Nucleus accumbens (tissue), 56 donors: ENCODE data around the gene LCN1.
"Not testable (repeated sequence)": the region's sequence is repeated elsewhere in the genome, so short reads cannot be mapped to it uniquely, and the experiment has no call there.

ENCODE experiments used
- DNase-seq, 56 donors: peaks; one replicate each; lab custom pipeline; 2025; lab: John Stamatoyannopoulos, UW

The LCN1 gene

DNA sequence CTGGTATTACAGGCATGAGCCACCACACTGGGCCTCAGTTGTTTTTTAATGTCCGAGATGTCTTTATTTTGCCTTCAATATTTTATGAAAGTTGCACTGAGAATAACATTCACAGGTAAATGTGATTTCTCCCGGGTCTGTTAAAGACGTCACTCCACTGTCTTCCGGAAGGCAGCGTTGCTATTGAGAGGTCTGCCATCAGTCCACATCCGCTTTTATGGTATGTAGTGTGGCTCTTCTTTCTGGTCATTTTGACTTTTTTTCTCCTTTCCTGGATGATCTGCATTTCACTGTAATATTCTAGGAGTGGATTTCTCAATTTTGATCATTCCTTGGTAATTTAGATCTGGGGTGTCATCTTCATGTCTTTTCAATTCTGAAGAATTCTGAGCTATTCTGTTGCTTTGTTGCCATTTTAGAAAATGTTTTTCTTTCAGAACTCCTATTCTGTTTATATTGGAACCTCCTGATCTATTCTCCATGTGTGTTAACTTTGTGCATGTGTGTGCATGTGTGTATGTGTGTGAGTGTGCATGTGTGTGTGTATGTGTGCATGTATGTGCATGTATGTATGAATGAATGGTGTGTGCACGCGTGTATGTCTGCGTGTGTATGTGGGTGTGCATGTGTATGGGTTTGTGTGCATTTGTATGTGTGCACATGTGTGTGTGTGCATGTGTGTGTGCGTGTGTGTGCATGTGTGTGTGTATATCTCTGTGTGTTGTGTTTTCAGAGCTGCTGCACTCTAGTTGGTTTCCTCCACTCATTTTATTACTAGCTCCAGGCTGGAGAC, 1.9 kb upstream of the LCN1 start:
- no peak for DNase-seq

DNA sequence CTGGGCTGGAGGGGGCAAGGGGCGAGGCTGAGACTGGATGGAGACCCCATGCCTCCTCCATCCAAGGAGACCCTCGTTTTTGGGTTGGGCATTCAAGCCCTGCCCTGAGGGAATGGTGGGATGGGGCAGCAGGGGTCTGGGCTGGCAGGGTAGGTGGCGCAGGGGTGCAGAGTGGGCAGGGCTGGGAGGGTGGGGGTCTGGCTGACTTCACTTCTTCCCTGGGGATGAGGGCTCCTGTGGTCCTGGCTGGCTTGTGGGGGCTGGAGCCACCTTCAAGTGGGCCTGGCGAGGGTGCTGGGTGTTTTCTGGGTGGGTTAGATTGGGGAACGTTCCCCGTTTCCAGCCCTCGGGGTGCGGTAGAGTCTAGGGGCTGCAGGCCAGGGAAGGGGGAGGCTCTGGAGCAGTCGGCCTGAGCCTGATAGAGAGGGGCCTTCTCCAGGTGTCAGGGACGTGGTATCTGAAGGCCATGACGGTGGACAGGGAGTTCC, 412 bp downstream of the LCN1 start:
- DNase-seq: no peak

DNA sequence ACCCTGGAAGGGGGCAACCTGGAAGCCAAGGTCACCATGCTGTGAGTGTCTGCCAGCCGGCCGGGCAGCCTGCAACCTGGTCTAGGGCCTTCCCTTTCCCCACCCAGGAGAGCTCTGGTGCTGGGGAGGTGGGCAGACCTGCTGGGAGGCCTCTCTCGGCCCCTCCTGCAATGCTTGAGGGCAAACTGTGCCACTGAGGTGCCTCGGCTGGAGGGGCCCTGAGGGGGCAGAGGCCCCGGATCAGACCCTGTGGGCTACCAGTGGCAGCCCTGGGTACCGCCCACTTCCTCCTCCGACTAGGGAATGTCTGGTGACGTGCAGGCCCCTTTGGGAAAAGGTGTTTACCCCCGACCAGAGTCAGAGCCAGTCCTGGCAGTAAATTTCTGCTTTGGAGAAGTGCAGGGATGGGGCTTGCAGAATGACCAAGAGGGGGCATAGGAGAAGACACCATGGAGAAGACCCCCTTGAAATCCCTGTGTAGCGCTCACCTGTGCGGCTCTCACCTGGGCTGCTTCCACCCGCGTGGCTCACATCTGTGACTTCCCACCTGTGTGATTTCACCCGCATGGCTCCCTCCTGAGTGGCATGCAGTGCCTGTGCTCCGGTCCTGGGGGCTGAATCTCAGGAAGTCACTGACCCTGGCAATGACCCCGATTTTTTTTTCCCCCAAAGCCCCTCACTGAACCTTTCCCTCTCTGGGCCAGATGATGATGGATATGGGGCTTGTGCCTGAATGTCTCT, 1.1 kb downstream of the LCN1 start:
- DNase-seq: no peak

DNA sequence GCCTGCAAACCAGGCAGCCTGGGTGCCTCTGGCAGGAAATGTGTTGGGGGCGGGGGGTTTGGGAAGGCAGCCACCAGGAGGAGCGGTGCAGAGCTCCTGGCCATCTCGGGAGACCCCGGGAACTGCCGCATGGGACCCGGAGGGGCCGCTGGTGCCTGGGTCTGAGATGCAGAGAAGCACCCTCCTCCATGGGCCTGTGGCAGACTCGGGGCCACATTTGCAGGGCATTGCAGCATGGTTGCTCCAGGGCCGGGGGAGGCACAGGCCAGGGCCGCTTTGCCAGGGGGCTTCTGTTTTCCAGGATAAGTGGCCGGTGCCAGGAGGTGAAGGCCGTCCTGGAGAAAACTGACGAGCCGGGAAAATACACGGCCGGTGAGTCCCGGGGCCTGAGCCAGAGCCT, 1.7 kb downstream of the LCN1 start:
- no peak for DNase-seq

DNA sequence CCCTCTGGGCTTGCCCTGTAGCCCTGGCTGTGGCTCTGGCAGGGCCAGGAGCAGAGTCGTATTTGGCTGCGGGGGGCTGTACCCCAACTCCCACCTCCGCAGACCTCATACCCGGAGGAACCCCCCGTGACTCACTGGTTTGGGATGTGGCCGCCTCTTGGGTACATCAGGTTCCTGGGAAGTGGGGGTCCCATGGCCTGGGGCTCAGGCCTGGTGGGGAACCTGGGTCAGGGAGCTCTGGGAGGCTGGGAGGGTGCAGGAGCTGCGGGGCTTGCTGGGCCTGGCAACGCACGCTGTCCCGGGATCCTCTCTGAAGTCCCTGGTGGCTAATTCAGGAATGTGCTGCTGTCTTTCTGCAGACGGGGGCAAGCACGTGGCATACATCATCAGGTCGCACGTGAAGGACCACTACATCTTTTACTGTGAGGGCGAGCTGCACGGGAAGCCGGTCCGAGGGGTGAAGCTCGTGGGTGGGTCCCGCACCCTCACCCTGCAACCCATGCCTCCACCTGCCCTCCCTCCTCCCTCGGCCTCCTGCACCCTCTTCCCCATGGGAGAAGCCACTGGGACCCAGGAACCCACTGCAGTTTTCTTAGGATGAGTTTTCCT, 2.4 kb downstream of the LCN1 start:
- DNase-seq: no peak

DNA sequence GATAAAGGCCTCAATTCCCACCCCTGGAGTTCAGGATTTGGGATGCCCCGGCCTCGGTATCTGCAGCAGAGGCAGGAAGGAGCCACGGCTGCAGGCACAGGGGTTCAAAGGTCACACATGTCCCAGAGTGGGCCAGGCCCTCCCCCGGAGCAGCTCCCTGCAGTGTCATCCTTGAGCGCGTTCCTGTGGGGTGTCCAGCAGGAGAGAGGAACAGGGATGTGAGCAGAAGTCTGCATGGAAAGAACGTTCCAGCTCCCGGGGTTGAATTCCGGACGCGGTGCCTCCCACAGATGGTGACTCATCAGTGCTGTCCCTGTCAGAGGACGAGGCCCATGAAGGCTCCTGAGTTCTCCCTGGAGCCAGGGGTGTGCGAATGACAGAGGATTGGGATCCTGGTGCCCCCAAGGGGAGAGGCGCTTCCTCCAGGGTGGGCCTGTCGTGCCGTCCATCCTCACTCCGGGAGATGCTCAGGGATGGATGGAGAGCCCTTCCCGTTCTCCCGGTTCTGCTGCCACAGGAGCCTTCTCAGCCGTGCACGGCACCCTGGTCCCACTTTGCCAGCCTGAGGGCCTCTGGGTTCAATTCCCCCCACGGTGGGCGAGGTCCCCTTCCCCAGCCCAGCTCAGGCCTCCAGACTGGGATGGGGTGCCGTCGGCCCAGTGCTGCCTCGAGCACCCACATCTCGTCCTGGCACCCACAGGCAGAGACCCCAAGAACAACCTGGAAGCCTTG, 3.1 kb downstream of the LCN1 start:
- no peak for DNase-seq

GRCh38 chr9:135525241-135526088, 4.2 kb downstream of the LCN1 start:
- no peak for DNase-seq

DNA sequence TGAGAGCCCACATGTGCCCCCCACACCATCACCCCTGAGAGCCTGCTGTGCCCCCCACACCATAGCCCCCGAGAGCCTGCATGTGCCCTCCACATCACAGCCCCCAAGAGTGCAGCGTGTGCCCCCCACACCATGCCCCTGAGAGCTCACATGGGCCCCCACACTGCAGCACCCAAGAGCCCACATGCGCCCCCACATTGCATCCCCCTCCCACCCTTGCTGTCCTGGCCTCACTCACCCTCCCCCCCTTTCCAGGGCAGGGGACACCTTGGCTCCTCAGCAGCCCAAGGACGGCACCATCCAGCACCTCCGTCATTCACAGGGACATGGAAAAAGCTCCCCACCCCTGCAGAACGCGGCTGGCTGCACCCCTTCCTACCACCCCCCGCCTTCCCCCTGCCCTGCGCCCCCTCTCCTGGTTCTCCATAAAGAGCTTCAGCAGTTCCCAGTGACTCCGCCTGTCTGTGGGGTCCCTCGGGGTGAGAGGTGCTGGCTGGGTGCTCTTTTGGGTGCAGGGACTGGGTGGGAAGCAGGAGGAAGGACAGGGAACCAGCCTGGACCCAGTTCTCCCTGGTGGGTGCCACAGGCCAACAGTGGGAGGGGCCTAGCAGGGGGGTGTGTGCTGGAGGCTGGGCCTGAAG, 5.0 kb downstream of the LCN1 start:
- no peak for DNase-seq

- DNase-seq: no peak
Observed at GRCh38 chr9:135526730-135527571, 5.7 kb downstream of the LCN1 start.

GRCh38 chr9:135528842-135529435, 7.7 kb downstream of the LCN1 start:
- DNase-seq: not testable (repeated sequence)

- DNase-seq: no peak
Observed at GRCh38 chr9:135530146-135530545, 8.9 kb downstream of the LCN1 start.

DNA sequence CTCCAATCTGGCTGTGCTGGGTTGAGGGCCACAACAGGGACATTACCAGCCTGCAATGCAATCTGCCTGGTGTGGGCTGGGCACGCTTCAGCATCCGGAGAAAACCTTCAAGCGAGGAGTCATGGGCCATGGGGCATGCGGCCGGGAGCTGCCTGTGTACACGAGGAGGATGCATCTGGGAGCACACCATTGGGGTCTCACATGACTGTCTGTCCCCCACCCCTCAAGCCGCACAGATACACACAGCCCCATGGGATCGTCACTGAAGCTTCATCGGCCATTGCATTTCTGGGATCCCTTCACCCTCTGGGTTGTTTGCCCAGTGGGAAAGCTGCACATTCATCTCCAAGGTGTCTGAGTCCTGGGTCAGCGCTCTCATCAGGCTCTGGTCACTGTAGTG, 9.9 kb downstream of the LCN1 start:
- DNase-seq: no peak

DNA sequence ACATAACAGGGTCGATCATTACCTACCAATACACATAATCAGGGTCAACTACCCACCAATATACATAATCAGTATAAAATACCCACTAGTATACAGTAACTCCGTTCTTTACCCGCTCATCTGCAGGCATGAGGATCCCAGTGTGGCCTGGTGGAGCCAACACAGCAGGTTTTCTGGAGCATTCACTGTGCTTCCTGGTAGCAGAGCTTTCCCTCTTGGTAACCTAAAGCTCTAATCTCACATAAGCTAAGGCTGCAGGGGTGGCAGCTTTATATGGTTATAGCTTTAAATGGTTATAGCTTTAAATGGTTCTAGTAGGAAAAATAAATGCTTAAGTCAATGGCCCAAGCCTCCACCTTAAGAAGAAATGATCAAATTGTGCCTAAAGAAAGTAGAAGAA, 11.9 kb downstream of the LCN1 start:
- DNase-seq: no peak

DNA sequence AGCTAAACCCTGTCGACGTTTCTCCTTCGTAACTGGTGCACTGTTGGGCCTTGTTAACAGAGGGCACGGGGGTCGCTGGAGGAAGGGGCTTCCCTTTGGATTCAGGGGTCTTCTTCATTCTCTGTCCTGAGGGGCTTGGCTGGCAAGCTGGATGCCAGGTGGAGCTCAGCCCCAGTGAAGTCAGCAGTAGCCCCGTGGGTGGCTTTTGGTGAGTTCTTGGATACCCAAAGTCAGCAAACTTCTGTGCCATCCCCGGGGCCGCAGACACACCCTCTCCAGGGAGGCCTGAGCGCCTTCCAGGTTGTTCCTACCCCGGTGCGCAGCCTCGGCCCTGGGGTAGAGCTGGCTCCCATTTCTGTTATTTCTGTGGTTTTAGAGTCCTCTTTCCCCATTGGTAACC, 12.4 kb downstream of the LCN1 start:
- DNase-seq: no peak

GRCh38 chr9:135534192-135534711, 13.0 kb downstream of the LCN1 start:
- DNase-seq: not testable (repeated sequence)

GRCh38 chr9:135534826-135535225, 13.6 kb downstream of the LCN1 start:
- DNase-seq: not testable (repeated sequence)

GRCh38 chr9:135535631-135536030, 14.4 kb downstream of the LCN1 start:
- not testable (repeated sequence) for DNase-seq

- DNase-seq: no peak
Observed at GRCh38 chr9:135536216-135536615, 15.0 kb downstream of the LCN1 start.
